SK-N-DZ (cell line): Measurements from ENCODE around the gene SPATA3. TPM values are rescaled to one million over a fixed set of nuclear protein-coding genes. Genes with fewer than 3 reads are reported as not detected.

Experiments used
- DNase-seq: peaks from one replicate; pipeline ENCODE4 v3.0.0-alpha.2; 2015; ENCODE audit warnings: low spot score
- polyA plus RNA-seq, 2 experiments: library from polyadenylated mRNA; depleted of rRNA; stranded (reverse); fragments of >200 nt; gene quantifications; 2 replicates each; pipeline ENCODE4 v1.2.3, GENCODE V29; 2014

Gene SPATA3
- not detected in 2 replicates for polyA plus RNA-seq (2014; cell fraction: cytosol; rRNA removed)
- polyA plus RNA-seq (2014; cell fraction: nucleus; rRNA removed): not detected in 2 replicates

DNA sequence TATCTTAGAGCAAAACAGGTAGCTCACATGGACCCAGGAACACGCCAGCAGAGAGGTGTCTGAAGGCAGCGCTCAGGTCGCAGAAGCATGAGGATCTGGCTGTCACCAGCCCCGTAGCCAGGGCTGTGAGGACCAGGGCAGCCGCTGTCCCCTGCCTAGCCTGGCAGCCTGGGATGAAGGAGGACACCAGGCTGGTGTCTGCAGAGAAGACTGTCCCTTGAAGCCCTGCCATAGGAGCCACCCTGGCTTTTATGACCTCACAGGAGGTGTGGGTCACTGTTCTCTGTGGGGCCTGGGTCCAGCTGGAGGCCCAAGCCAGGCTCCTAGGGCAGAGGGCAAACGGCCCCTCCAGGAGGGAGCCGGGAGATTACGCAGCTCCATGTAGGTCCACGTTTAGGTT, at the start of gene SPATA3:
Gene SPATA3 (plus strand): TSS at position 301 of the 400 bp plus-strand sequence. CDS start 113 bp downstream, outside the sequence.
- DNase-seq: no peak

DNA sequence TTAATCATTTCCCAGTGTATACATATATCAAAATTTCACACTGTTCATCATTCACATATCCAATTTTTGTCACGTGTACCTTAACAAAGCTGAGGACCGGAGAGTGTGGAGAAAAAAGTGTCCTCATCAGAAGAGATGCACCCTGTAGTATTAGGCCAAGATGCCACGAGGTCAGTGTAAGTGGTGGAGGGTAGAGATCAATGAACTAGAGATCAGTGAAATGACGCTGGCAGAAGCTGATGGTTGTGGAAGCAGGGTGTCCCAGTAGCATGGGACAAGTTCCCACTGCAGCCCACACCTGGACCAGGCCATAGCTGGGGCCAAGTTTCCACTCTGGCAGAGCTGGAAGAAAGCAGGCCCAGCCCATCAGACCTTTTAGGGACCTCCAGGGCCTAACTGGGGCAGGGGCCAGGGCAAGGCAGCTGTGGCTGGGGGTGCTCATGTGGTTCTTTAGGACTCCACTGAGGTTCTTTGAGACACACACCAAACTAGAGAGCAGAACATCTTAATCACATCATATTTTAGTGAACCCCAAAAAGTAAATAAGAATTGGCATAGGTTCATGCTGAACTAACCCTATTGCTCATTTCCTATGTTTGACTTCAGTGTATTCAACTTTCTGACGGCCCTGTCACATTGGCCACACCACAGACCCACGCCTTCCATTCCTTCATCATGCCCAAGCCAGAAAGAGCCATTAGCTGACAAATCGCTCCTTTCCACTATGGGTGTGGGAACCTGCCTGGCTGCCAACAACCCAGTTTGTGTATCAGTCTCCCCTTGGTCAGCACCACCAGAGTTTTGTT, 49.3 kb upstream of the SPATA3 start:
- DNase-seq: no peak

GRCh38 chr2:230947235-230947576, 48.7 kb upstream of the SPATA3 start:
- no peak for DNase-seq

DNA sequence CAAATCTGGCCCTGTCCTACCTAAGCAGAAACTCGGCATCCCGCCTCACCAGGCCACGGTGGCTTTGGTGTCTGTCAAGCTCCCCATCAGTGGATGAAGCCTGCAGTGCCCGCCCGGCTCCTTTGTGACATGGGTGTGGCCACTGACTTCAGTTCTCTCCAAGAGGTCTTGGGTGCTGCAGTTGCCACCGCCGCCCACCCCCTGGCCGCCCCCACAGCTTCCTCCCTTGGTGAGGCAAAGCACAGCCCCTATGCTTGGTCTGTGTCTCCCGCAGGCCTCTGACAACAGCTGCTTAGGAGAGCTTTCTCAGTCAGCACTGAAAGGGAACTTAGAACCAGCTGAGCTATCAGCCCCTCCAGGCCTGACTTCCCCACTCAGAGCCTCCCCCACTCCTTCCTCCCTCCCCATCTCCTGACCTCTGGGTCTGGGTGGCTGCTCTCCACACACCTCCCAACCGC, 48.0 kb upstream of the SPATA3 start:
- no peak for DNase-seq

- no peak for DNase-seq
Observed at GRCh38 chr2:230949966-230950873, 45.7 kb upstream of the SPATA3 start.

DNA sequence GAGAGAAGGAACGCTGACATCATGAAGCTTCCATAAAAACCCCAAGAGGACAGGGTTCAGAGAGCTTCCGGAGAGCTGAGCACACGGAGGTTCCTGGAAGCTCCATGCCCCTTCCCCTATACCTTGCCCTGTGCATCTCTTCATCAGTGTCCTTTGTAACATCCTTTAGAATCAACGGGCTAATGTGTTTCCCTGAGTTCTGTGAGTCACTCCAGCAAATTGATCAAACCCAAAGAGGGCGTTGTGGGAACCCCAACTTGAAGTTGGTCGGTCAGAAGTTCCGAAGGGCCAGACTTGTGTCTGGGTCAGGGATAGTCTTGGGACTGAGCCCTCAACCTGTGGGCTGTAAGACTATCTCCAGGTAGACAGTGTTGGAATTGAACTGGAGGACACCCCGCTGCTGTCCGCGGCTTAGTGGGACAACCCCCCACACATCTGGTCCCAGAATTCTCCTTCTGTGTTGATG, 45.0 kb upstream of the SPATA3 start:
- DNase-seq: no peak

- DNase-seq: no peak
Observed at GRCh38 chr2:230951396-230951795, 44.5 kb upstream of the SPATA3 start.

DNA sequence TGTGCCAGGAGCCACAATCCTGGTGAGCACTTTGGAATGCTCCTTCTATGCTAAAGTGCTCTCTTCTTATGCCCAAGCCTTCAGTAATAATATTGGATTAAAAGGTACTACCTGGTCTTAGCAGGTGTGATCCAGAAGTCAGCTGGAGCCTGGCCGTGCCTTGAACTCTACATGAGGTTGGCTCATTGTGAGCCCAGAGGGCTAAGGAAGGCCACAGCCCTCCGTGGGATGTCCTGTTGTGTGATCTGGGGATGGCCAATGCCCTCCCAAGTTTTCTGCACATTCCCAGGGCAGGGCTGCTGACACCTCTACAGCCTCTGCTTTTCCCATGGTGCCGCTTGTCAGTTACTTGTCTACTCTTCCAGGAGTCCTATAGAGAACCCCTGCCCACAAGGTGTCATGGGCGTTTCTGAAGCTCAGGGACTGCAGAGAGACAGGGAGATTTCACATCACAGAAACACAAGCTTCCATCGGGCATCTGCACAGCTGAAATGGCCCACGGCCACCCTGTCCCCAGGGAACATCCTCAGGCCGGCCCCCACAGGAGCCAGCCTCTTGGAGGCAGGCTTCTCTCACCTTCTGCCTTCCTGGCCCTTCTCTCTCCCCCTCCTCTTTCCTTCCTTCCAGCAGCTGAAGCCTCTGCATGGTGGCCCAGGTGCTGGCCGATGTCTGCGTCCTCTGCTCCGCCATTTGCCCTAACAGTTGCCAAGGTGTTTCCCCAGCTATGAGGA, 43.5 kb upstream of the SPATA3 start:
- no peak for DNase-seq

DNA sequence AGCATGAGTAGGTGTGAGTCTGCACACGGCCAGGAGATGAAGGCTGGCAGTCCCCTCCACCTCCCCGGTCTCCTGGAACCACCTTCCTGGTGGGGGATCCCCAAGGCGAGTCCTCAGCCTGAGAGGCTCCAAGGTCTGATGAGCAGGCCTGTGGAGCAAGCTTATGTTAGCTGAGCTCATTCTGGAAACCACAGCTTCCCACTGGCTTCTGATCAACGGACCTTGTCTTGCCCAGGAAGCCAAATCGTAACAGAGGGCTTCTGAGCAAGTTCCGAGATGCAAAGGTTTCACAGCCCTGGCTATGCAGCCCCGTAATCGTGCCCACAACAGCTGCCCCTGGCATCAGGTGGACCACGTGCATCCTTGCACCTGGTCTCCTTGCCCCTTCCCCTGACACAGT, 42.1 kb upstream of the SPATA3 start:
- DNase-seq: no peak

- no peak for DNase-seq
Observed at GRCh38 chr2:230954746-230955145, 41.2 kb upstream of the SPATA3 start.

DNA sequence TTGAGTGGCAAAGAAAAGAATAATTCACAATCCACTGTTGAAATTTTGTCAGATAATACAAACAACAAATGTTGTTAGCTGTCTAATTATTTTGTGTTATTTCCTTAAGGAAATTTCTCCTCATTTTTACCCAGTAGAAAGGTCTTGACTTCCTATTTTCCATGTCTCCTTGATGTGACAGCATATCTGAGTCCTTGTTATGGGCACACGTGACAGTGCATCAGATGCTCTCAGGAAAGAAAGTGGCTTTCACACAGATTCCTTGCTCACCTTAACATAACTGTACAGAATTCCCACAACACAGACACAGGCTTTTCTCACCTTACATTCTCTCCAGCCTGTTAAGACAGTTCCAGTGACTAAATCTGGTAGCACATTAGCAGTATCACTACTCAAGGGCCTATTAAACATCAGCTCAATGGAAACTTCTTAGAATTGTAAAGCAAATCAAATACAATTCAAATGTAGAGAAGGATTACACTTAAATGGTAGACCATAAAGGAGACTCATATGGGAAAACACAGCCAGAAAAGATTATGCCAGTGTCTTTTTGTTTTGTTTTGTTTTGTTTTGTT, 40.7 kb upstream of the SPATA3 start:
- no peak for DNase-seq

- DNase-seq: no peak
Observed at GRCh38 chr2:230956827-230957755, 38.8 kb upstream of the SPATA3 start.

- DNase-seq: no peak
Observed at GRCh38 chr2:230957756-230958391, 38.0 kb upstream of the SPATA3 start.

GRCh38 chr2:230958820-230959756, 36.8 kb upstream of the SPATA3 start:
- no peak for DNase-seq

GRCh38 chr2:230960026-230960425, 35.9 kb upstream of the SPATA3 start:
- DNase-seq: no peak

- no peak for DNase-seq
Observed at GRCh38 chr2:230961091-230961491, 34.8 kb upstream of the SPATA3 start.

DNA sequence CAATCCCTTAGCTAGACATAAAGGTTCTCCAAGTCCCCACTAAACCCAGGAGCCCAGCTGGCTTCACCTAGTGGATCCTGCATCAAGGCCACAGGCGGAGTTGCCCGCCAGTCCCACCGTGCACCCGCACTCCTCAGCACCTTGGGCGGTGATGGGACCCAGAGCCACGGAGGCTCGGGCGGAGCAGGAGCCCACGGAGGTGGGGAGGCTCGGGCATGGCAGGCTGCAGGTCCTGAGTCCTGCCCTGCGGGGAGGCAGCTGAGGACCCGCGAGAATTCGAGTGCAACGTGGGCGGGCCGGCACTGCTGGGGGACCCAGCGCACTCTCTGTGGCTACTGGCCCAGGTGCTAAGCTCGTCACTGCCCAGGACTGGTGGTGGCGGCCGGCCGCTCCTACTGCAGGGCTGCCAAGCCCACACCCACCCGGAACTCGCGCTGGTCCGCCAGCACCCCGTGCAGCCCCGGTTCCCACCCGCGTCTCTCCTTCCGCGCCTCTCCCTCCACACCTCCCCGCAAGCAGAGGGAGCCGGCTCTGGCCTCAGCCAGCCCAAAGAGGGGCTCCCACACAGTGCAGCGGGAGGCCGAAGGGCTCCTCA, 31.7 kb upstream of the SPATA3 start:
- no peak for DNase-seq

- DNase-seq: no peak
Observed at GRCh38 chr2:230967113-230967512, 28.8 kb upstream of the SPATA3 start.
